Ureter (tissue), 1 donor: ENCODE measurements around the gene PRRX2. TPM values are rescaled to one million over a fixed set of nuclear protein-coding genes. Genes with fewer than 3 reads are reported as not detected.
"Not testable (repeated sequence)": the region's sequence is repeated elsewhere in the genome, so short reads cannot be mapped to it uniquely, and the experiment has no call there.

ENCODE experiments used
- DNase-seq: peaks from one replicate; pipeline ENCODE4 v3.0.0-alpha.2; 2020; ENCODE audit warnings: low spot score
- total RNA-seq: library from RNA; stranded (reverse); gene quantifications from one replicate; pipeline ENCODE4 v1.2.4, GENCODE V29; 2023
- donor health status: DM: yes; HTN: yes; CAD: no.

PRRX2 gene
- total RNA-seq, 1 donor from 2014 or later: 6.5 TPM

- no peak for DNase-seq
Measured at GRCh38 chr9:129653823-129654553, 11.5 kb upstream of the PRRX2 start.

- no peak for DNase-seq
Measured at GRCh38 chr9:129654554-129655040, 10.8 kb upstream of the PRRX2 start.

- no peak for DNase-seq
Measured at GRCh38 chr9:129655154-129655553, 10.3 kb upstream of the PRRX2 start.

GRCh38 chr9:129655696-129656095 lies 9.8 kb upstream of the PRRX2 start:
- DNase-seq: no peak

GRCh38 chr9:129656795-129657390 lies 8.6 kb upstream of the PRRX2 start:
- DNase-seq: no peak

- no peak for DNase-seq
Measured at GRCh38 chr9:129661029-129661428, 4.4 kb upstream of the PRRX2 start.

- DNase-seq: not testable (repeated sequence)
Measured at GRCh38 chr9:129662239-129662638, 3.2 kb upstream of the PRRX2 start.

GRCh38 chr9:129664746-129665388 lies 580 bp upstream of the PRRX2 start:
- DNase-seq: no peak

- DNase-seq: no peak
Measured at GRCh38 chr9:129665814-129666520, 520 bp downstream of the PRRX2 start.

GRCh38 chr9:129666575-129666974 lies 1.1 kb downstream of the PRRX2 start:
- DNase-seq: no peak

GRCh38 chr9:129667378-129667777 lies 1.9 kb downstream of the PRRX2 start:
- DNase-seq: no peak

- no peak for DNase-seq
Measured at GRCh38 chr9:129667850-129668249, 2.4 kb downstream of the PRRX2 start.

GRCh38 chr9:129669141-129669718 lies 3.8 kb downstream of the PRRX2 start:
- no peak for DNase-seq

- DNase-seq: no peak
Measured at GRCh38 chr9:129669946-129670345, 4.5 kb downstream of the PRRX2 start.

GRCh38 chr9:129671065-129671464 lies 5.6 kb downstream of the PRRX2 start:
- DNase-seq: no peak

- DNase-seq: no peak
Measured at GRCh38 chr9:129671519-129671918, 6.1 kb downstream of the PRRX2 start.

GRCh38 chr9:129672702-129673101 lies 7.3 kb downstream of the PRRX2 start:
- no peak for DNase-seq

GRCh38 chr9:129673602-129674001 lies 8.2 kb downstream of the PRRX2 start:
- no peak for DNase-seq

- no peak for DNase-seq
Measured at GRCh38 chr9:129674229-129674628, 8.8 kb downstream of the PRRX2 start.

- DNase-seq: no peak
Measured at GRCh38 chr9:129675620-129676019, 10.2 kb downstream of the PRRX2 start.

GRCh38 chr9:129676287-129676686 lies 10.8 kb downstream of the PRRX2 start:
- DNase-seq: no peak

GRCh38 chr9:129676975-129677374 lies 11.5 kb downstream of the PRRX2 start:
- DNase-seq: no peak
